GM19395 (cell line): Measurements from ENCODE around the gene TUSC2.

Source experiments
- ATAC-seq: cut with Tn5 transposase; IDR thresholded peaks from one replicate; pipeline ENCODE4 v1.9.1; 2021; ENCODE audit warnings: mild to moderate bottlenecking, moderate library complexity; ENCODE audit not compliant: unreplicated experiment

The TUSC2 gene

DNA sequence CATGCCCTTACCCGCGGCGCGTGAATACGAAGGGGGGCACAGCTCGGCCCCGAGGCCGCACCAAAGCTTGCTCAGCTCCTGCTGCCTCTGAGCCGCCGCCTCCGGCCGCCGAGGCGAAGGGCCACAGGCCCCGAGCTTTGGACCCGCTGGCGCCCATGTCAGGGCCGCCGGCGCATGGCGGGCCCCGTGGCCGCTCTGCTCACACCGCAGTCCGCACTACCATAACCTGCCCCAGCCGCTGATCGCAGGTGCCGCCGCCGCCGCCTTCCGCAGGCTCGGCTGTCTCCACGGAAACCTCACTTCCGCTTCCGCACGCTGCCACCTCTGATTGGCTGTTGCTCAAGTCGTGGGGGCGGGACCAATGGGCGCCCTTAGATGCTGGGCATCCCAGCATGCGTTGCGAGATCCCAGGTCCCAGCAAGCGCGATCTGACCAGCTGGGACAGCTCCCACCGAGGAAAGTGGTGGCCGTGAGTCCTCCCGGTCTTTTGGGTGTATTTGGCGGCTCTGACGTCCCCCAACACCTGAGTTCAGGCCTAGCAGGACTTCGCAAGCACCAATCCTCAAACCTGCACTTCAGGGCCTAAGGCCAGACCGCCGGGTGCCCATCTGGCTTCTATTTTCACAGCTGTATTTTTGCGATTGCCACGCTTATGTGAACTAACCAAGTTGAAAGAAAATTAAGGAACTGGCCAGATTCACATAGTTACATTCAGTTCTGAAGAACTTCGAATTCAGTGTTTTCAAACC, at the start of gene TUSC2:
Gene TUSC2, minus strand, starts transcription at position 281 of the 749 bp plus-strand sequence. Its CDS starts 124 bp downstream, at position 157.
- peak; percentile 80 for ATAC-seq

DNA sequence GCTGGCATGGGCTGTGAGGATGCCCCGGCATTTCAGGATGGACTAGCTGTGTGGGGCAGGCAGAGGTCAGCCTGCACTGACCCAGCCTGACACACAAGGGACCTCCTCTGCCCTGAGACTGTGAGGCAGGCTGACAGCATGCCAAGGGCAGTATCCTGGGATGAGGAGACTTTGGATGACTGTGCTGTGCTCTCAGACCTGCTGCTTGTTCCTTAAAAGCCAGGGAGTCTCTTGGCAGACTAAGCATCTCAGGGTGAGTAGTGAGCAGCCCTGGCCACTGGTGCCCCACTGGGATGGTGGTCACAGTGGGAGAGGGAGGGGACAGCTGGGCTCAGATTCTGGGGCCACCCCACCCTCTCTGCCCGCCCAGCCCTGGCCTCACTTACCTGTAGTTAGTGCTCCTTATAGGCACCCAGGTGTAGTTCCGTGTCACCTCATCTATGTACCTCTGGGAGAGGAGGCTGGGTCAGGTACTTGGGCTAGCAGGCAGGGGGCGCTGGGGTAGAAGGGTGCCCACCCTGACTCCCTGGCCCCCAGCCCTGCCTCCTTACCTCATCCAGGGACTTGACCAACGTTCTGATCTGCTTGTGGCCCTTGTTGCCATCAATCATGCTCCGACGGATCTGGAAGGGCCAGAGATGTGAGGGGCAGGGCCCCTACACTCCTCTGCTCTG, 47.4 kb upstream of the TUSC2 start:
- no peak for ATAC-seq

DNA sequence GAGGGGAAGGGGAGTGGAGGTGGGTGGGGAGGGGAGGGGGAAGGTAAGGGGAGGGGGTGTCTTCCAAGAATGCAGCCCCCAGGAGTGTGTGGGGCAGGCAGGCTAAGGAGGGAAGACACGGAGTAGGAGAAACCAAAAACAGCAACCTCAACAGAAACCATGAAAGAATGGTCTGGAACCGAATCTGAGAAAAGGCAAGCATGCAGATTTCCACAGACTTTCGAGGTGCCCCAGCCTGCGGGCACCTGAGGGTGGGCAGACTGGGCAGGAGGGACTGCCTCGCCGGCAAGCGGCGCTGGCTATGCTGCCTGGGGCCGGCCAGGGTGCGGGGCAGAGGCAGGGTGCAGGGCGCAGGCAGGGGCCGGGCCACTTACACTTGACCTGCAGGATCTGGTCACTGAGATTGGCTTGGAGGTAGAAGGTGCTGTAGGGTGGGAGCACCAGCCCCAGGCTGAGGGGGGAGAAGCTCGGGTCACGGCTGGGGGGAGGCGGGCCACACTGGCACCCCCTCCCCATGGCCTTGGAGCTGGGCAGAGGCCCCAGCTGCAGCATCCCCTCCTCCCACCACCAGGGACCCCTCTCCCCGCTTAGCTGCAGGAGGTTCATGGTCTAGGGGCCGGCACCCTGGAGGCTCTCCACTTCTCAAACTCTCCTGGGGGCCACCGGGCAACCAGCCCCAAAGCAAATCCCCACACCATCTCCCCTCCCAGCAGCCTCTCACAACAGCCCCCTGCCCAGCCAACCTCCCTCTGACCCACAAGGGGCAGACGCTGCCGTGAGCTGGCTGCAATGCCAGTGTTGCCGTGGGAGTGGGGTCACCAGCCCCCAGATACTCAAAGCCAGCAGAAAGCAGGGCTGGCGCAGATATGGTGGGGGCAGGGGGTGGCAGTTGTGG, 46.6 kb upstream of the TUSC2 start:
- ATAC-seq = no peak

DNA sequence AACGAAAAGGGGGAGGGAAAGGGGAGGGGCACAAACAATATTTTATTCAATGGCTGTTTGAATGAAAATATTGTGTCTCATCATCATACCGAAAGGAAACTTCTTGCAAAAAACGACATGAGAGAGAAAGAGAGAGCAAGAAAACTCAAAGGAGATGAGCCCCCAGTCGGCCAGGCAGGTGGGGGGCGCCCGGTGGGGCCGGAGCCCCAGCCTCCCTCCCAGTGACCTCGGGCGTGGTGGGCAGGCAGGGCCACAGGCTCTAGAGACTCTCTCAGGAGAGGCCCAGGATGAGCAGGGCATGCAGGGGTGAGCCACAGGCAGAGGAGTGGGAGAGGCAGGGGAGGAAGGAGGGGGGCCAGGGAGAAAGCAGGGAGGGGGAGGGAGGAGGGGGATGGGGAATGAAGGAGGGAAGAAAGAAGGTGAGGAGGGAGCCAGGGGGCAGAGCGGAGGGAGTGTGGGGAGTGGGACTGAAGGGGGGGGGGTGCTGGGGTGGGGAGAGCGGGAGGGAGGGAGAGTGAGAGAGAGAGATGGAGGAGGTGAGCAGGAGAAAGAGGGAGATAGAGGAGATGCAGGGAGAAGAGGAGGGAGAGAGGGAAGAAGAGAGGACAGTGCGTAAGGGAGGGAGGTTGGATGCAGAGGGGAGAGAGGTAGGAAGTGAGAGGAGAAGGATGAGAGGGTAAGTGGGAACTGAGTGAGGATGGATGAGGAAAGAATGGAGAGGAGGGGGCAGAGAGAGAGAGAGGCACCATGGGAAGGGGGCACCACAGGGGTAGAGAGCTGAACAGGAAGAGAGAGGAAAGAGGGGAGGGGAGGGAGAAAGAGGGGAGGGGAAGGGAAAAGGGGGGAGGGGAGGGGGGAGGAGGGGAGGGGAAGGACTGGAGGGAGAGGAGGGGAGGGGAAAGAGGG, 45.4 kb upstream of the TUSC2 start:
- no peak for ATAC-seq

DNA sequence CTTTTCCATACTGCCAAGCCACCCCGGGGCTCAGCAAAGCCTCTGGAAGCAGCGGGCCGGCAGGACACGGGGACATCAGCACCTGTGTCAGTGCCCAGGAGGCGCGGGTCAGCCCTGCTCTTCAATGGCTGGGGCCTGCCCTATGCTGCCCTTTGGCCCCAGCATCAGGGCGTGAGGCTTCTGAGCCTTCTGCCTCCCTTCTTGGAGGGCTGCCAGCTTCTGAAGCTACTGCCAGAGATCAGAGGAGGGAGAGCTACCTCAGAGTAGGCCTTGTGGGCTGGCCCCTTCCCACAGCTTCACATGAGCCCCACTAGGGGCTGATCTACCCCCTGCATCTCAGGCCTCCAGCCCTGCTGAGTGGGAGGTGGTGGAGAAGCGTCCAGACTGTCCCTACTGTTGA, 44.3 kb upstream of the TUSC2 start:
- no peak for ATAC-seq

DNA sequence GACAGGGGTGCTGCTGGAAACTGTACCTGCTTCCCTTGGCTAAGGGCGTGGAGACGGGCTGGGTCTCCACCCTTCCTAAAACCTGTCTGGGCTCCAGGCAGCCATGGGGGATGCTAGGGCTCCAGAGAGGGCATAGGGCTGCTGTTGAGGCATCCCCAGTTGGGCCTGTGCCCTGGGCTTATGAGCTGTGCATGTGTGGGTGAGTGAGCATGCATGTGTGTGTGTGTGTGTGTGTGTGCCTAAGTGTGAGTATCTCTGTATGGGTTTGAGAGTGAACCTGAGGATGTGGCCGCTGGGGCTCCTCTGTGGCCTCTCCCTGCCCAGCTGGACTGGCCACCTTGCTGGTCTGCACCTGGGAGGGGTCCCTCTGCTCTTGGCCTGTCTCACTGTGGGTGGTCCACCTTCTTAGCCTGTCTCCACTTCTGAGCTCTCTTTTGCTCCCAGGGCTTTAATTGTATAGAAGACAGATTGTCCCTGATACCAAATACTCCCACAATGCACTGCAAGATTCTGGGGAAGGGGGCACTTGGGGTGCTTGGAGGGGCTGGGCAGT, 43.2 kb upstream of the TUSC2 start:
- ATAC-seq = no peak

- no peak for ATAC-seq
These were observed 42.6 kb upstream of the TUSC2 start for GRCh38 chr3:50370594-50370993.

GRCh38 chr3:50369012-50369670, 41.1 kb upstream of the TUSC2 start:
- no peak for ATAC-seq

GRCh38 chr3:50365842-50366220, 37.8 kb upstream of the TUSC2 start:
- no peak for ATAC-seq

DNA sequence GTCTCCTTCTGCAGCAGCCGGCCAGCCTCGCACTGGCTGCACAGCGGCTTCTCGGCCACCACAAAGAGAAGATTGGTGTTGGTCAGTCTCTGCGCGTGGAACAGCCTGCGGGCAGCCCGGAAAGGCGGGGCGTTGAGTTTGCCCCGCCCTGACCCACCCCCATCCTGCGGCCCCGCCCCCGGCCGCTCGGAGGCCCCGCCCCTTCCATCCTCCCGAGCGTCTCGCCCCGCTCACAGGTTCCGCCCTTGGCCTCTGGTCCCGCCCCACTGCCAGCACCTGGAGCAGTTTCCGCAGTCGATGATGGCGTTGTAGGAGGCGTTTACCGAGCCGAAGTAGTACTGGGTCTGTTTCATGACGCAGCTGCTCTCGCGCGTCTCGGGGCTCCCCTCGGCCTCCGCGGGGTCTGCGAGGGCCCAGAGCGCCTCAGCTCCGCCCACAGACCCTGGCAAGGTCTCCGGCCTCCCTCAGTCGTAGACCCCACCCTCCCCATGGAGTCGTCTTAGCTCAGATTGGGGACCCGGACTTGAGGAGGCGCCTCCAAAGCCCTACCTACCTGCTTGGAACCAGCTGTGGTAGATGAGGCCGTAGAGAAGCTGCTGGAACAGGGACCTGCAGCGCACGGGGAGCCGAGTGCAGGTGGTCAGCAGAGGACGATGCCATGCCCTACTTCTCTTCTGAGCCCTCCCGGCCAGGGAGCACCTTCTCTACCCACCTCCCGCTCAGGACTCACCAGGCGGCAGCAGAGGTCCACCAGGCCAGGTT, 37.2 kb upstream of the TUSC2 start:
- ATAC-seq = peak; percentile 88

- no peak for ATAC-seq
These were observed 36.6 kb upstream of the TUSC2 start for GRCh38 chr3:50364573-50365079.

DNA sequence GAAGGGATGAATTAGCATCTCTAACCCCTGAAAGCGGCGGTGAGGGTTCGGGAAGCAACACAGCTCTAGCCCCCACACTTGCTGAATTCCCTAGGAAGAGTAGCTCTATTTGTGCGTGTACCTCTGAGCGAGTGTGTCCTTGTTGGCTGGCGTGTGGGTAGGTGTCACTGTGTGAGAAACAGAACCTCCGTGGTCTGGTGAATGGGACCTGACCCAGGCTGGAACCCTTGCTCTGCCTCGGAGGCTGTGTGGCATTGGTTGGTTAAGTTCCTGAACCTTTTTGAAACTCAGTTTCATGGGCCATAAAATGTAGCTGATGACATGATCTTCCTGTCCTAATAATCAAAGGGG, 31.7 kb upstream of the TUSC2 start:
- peak; percentile 33 for ATAC-seq

- ATAC-seq = peak; percentile 99
These were observed 31.1 kb upstream of the TUSC2 start, which contains the start of gene TMEM115 for GRCh38 chr3:50358911-50359759. Gene TMEM115, minus strand, starts transcription at chr3:50359521. Its CDS starts 458 bp downstream, at chr3:50359063.

DNA sequence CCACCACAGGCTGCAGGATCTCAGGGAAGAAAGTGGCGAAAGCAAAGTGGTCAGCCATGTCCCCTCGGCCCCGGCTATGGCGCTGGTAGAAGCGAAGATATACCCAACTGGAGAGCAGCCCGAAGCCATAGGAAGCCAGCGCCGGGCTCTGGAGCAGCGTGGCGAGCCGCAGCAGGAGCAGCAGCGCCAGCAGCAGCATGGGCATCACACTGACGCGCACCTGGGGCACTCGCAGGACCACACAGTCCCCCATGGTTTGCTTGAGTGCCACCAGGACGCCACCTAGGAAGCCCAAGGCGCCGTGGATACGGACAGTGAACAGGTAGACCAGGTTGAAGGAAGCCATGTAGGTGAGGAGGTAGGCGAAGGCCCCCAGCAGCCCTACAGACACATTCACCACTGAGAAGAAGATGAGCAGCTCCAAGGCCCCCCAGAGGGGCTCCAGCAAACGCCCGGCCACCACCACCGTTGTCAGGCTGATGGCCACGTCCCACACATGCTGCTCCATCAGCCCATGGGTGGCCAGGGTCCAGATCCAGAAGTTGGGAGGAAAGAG, 30.4 kb upstream of the TUSC2 start:
- ATAC-seq = no peak

GRCh38 chr3:50357481-50357880, 29.5 kb upstream of the TUSC2 start:
- ATAC-seq = no peak

DNA sequence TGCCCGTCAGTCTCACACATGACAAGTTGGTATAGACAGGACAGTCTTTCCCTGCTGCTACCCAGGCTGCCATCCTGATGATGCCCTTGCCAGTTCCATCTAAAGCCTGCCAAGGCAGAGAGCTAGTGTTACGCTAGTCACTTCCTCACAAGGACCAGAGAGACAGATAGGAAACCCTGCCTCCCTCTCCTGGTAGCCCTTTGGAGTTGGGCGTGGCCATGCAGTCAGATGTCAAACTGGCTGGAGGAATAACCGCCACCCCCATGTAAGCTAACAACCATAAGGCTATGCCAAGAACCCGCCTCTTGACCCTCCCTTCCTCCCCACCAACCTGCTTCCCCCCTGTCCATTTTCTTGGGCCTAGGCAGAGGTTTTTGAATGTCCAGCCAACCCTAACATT, 28.5 kb upstream of the TUSC2 start:
- no peak for ATAC-seq

DNA sequence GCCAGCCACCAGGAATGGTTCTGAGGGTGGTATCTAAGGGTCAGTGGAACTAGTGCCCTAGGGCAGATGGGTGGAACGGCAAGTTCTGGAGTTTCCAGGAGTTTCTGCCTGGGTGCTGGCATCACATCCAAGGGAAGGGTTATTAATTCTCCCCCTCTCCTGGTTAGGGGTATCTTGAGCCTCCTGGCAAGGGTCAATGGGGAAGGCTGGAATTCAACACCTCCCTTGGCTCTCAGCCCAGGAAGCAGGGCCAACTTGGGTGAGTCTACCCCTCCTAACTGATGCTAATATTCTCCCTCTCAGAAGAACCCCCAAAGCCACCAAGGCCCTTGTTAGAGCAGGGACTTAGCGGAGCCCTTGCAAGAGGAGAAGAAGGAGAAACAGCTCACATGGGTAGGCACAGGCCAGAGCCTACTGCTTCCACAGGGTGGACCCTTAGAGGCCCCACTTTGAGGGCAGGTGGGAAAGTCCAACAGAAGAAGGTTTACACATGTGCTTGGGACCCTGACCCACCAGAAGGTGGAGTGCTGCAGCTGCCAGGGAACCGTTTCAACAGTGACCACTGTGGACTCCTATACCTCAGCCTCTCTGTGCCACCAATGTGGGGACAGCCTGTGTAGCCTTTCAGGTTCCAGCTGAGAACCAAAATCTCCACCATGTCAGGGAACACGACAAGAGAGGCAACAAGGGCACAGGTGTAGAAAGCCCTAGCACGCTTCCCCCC, 28.0 kb upstream of the TUSC2 start:
- no peak for ATAC-seq
